H7 (cell line): ENCODE results near the gene NUDCD2. TPM values are rescaled to one million over a fixed set of nuclear protein-coding genes. Genes with fewer than 3 reads are reported as not detected.

Source experiments
- total RNA-seq: library from RNA; depleted of rRNA; stranded (reverse); fragments of >200 nt; shearing (Covaris generic); gene quantifications from 2 replicates; pipeline ENCODE4 v1.2.3, GENCODE V29; 2014; rRNA removed

The NUDCD2 gene
- total RNA-seq, 1 experiment from 2014 or later = 27.7 TPM

Other genes starting within 250 kb of the NUDCD2 start
- gene CCNG1, start 22.5 kb downstream of the NUDCD2 start, total RNA-seq = 374 and 490 TPM in 2 replicates
- gene HMMR, start 530 bp upstream of the NUDCD2 start, total RNA-seq = 65.2 and 91.2 TPM in 2 replicates
- 61.4 and 72.8 TPM in 2 replicates for gene MAT2B, start 45.5 kb upstream of the NUDCD2 start, total RNA-seq